ENCODE measurements around the gene ANKS1B.

- TF ChIP-seq POLR2A (IDR thresholded peaks at IDR 0.05) (no peak), CTCF (IDR thresholded peaks at IDR 0.05) (no peak), POLR2AphosphoS5 (IDR thresholded peaks at IDR 0.05) (no peak), EP300 (IDR thresholded peaks at IDR 0.05) (no peak)
Measured at GRCh38 chr12:99108924-99109323, 875.8 kb downstream of the ANKS1B start.
